MCF 10A (cell line): Measurements from ENCODE around the gene OMD. TPM values are rescaled to one million over a fixed set of nuclear protein-coding genes. Genes with fewer than 3 reads are reported as not detected.
"Not testable (repeated sequence)": the region's sequence is repeated elsewhere in the genome, so short reads cannot be mapped to it uniquely, and the experiment has no call there.

ENCODE experiments used
- BruUV-seq: library from RNA; stranded (reverse); fragments of 400-500 nt; replicated peaks from 2 replicates; lab custom pipeline; 2021; lab: Mats Ljungman, UMichigan
- CTCF ChIA-PET: fragments of 300-600 bp; sonication (Branson Sonifier 250); formaldehyde crosslinking; extraction: SDS; loops from one replicate; lab custom pipeline; 2021; ENCODE audit warnings: antibody characterized with exemption, inconsistent platforms; lab: Yijun Ruan, JAX
- POLR2A ChIA-PET: fragments of 300-600, 350-650 bp; sonication (Branson Sonifier 250); formaldehyde crosslinking; extraction: SDS; loops from one replicate; lab custom pipeline; 2020; ENCODE audit warnings: antibody characterized with exemption, inconsistent platforms; lab: Yijun Ruan, JAX
- DNase-seq: peaks from one replicate; pipeline ENCODE4 v3.0.0-alpha.2; 2018; ENCODE audit not compliant: unreplicated experiment
- H3K27ac Mint-ChIP-seq: one replicate; pipeline ENCODE4 v1.8.0; 2022; ENCODE audit warnings: mild to moderate bottlenecking, low read depth, mixed read lengths; ENCODE audit not compliant: unreplicated experiment
- H3K27me3 Mint-ChIP-seq: one replicate; pipeline ENCODE4 v1.8.0; 2022; ENCODE audit warnings: mixed read lengths; ENCODE audit not compliant: insufficient read depth, unreplicated experiment
- H3K36me3 Mint-ChIP-seq: one replicate; pipeline ENCODE4 v1.8.0; 2022; ENCODE audit warnings: mild to moderate bottlenecking, moderate library complexity, mixed read lengths; ENCODE audit not compliant: insufficient read depth, unreplicated experiment
- H3K4me1 Mint-ChIP-seq: one replicate; pipeline ENCODE4 v1.8.0; 2022; ENCODE audit warnings: mixed read lengths; ENCODE audit not compliant: insufficient read depth, unreplicated experiment
- H3K4me3 Mint-ChIP-seq: one replicate; pipeline ENCODE4 v1.8.0; 2022; ENCODE audit warnings: mild to moderate bottlenecking, moderate library complexity, mixed read lengths; ENCODE audit not compliant: unreplicated experiment
- H3K9me3 Mint-ChIP-seq: one replicate; pipeline ENCODE4 v1.8.0; 2022; ENCODE audit warnings: mixed read lengths; ENCODE audit not compliant: unreplicated experiment
- CTCF ChIP-seq: fragments of 200-600 bp; IDR thresholded peaks from one replicate; pipeline ENCODE4 v1.8.0; 2022; ENCODE audit warnings: antibody characterized with exemption, mild to moderate bottlenecking; ENCODE audit not compliant: unreplicated experiment
- intact Hi-C: fragments of 100-400 bp; cut with micrococcal nuclease; formaldehyde crosslinking; loops from 2 replicates; pipeline ENCODE4 v1.14.1; 2022
- total RNA-seq: library from RNA; stranded (reverse); gene quantifications from 2 replicates; pipeline ENCODE4 v1.2.3, GENCODE V29; 2022

The OMD gene
- total RNA-seq, 1 experiment from 2014 or later, result 1.4 TPM

GRCh38 chr9:92422611-92423338 lies 1.5 kb downstream of the OMD start:
- H3K4me3 Mint-ChIP-seq, result peak overlapping the region; percentile 31
- BruUV-seq, result no TSS peak
- CTCF ChIA-PET, result no interaction called here
- H3K9me3 Mint-ChIP-seq, result no peaks in the 10 kb centered on the region
- TF ChIP-seq CTCF, result no peak
- H3K36me3 Mint-ChIP-seq, result no peaks in the 10 kb centered on the region
- POLR2A ChIA-PET, result no interaction called here
- H3K4me1 Mint-ChIP-seq, result peaks cover 23% of the 10 kb centered on the region
- intact Hi-C loops, result no loop called here
- no peak for DNase-seq
- no peaks in the 10 kb centered on the region for H3K27me3 Mint-ChIP-seq
- no peak overlapping the region for H3K27ac Mint-ChIP-seq

- H3K4me3 Mint-ChIP-seq, result no peak overlapping the region
- TF ChIP-seq CTCF, result no peak
- ChIA-PET POLR2A (interaction anchor here (0.7 to 2.5 kb wide), 2 partner anchors 9 to 29 kb away, joined by 3 to 7 read pairs; no protein-coding TSS in a partner anchor), CTCF (no interaction called here)
- no TSS peak for BruUV-seq
- intact Hi-C loops, result no loop called here
- no peak for DNase-seq
- no peaks in the 10 kb centered on the region for H3K36me3 Mint-ChIP-seq
- no peaks in the 10 kb centered on the region for H3K4me1 Mint-ChIP-seq
- no peaks in the 10 kb centered on the region for H3K27me3 Mint-ChIP-seq
- H3K9me3 Mint-ChIP-seq, result no peaks in the 10 kb centered on the region
- H3K27ac Mint-ChIP-seq, result no peak overlapping the region
Observed at GRCh38 chr9:92414566-92414965, 9.7 kb downstream of the OMD start.

- H3K4me3 Mint-ChIP-seq, H3K4me1 Mint-ChIP-seq, H3K27me3 Mint-ChIP-seq, H3K27ac Mint-ChIP-seq, H3K9me3 Mint-ChIP-seq, intact Hi-C loops, BruUV-seq, DNase-seq, H3K36me3 Mint-ChIP-seq: not testable (repeated sequence)
- POLR2A ChIA-PET, result interaction anchor here (1.5 kb wide), 1 partner anchor 27 kb away, joined by 4 read pairs; no protein-coding TSS in a partner anchor
- CTCF ChIA-PET, result interaction anchor here (0.8 to 1.1 kb wide), 2 partner anchors 8 to 24 kb away, joined by 3 read pairs; no protein-coding TSS in a partner anchor
Observed at GRCh38 chr9:92411157-92411556, 13.1 kb downstream of the OMD start.

- ChIA-PET POLR2A (interaction anchor here (0.8 to 1.0 kb wide), 2 partner anchors 24 to 84 kb away, joined by 3 to 5 read pairs; partner anchors contain the start of gene NOL8), CTCF (interaction anchor here (0.6 to 1.2 kb wide), 2 partner anchors 8 to 80 kb away, joined by 3 read pairs; no protein-coding TSS in a partner anchor)
- Mint-ChIP-seq H3K27ac (no peak overlapping the region), H3K27me3 (no peaks in the 10 kb centered on the region), H3K36me3 (no peaks in the 10 kb centered on the region), H3K4me3 (no peak overlapping the region), H3K9me3 (no peaks in the 10 kb centered on the region), H3K4me1 (no peaks in the 10 kb centered on the region)
- intact Hi-C loops, result no loop called here
- no TSS peak for BruUV-seq
- no peak for DNase-seq
- no peak for TF ChIP-seq CTCF
Observed at GRCh38 chr9:92408747-92409478, 15.4 kb downstream of the OMD start.
